Thyroid gland (tissue), 4 donors: ENCODE measurements around the gene PLEKHF1.

Source experiments
- CTCF ChIP-seq, 6 experiments: fragments of 200-600 bp in 3 of 6; fragments of 450-650 bp in 3 of 6; sonication (generic) in 3 of 6; IDR thresholded peaks; one replicate each; pipeline ENCODE4 v1.5.1; 2016 to 2019; ENCODE audit warnings: antibody characterized with exemption in 6 of 6, mild to moderate bottlenecking in 2 of 6, inconsistent platforms in 1 of 6, moderate library complexity in 1 of 6
- POLR2A ChIP-seq, 2 donors: fragments of 450-650 bp; IDR thresholded peaks; one replicate each; pipeline ENCODE4 v1.6.1; 2017; ENCODE audit warnings: antibody characterized with exemption in 2 of 2, mild to moderate bottlenecking in 2 of 2, moderate library complexity in 1 of 2

- TF ChIP-seq CTCF (IDR thresholded peaks at IDR 0.05) (no peak), POLR2A (IDR thresholded peaks at IDR 0.05) (no peak)
These were observed 17.7 kb downstream of the PLEKHF1 start for GRCh38 chr19:29683009-29683408.
